ENCODE results near the gene MMS22L.

The MMS22L gene

DNA sequence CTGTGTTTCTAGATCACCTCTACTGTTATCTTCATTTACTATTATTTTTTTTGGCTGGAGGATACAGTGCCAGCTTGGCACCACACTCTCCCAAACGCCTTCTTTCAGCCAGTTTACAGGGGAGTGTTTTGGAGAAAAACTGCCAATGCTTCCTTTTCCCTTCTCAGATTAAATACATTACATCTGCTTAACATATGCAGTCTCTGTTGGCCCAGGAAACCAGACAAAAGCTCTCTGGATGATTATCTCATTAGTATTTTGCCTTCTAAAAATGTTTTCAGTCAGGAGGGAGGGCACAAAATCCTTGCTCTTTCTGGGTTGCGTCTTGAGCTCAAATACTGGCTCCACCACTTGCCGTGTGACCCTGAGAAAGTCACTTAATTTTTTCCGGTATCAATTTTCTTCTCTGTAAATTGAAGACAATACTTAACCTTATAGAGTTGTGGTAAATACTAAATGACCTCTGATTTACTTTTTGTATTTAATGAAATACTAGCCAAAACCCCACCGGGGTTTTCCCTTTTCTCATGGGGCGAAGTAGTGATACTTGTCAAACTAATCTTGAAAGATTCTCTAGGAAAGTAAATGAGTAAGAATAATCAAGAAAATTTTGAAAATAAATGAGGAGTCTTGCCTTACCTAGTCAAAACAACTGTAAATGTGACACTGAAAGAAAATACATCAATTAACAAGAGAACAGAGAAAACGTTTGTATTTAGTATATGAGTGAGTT, 146.2 kb downstream of the MMS22L start:
- no peak for DNase-seq

DNA sequence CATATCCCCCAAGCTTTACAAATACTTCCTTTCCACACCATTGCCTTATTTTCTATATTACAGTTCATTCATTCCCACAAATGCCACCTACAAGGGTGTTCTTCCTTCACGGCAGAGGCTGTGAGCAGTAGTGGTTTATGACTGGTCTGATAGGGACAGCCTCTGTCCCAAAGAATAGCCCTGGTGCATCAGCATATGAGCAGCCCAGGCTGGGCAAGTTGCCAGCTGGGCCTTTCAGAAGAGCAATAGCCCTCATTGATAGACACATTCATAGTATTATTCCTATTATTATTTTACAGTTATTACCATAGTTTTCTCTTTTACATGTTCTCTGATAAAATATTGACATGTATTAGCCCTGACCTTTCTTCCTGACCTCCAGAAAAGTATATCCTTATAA, 149.9 kb downstream of the MMS22L start:
- DNase-seq: no peak

DNA sequence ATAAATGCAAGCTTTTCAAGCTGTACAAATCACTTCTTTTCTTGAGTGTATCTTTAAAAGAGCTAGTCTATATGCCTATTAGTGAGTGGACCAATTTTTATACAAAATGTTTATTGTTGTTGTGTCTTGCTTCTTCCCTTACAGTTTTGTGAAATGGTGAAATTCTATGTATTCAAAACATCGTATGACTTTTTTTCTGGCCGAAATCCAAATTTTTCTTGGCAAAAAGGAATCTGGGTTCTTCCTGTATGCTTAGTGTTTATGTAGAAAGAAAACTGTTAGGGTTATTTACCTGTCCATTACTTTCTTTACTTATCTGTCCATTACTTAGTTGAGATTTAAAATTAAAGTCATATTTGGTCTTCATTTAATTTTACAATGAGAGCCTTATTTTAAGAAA, 153.9 kb downstream of the MMS22L start:
- no peak for DNase-seq

DNA sequence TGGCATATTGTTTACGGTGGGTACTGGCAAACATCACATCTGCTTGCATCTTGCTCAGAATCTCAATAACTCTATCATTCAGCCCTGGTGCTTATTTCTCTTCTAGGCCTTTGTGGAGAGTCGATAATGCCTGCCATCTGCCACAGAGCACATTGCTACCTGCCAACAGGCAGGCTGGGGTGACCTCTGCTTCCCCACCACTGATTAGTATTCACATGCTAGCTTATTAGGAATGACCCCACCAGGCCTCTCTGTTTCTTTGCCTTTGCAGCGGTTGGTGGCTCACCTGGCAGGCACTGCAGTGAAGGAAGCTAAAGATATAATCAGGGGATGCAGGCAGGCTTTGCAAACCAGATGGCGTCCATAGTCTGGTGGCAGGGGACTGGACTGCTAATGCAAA, 154.5 kb downstream of the MMS22L start:
- DNase-seq: no peak

DNA sequence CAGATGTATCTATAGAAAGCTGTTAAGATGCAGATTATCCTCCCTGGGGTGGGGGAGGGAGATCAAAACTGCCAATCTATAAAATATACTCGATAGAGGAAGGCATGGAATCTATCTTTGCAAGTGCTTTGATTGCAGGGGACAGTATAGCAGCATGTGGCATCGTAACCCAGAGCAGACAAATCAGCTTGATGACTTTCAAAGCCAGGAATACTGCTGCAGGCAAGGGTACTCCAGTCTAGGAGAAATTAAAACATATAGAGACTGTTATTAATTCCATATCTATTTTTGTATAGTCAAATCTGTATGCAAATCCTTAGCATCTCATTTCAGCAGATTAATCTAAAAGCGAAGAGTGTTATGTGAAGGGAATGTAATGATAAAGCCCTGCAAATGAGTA, 159.4 kb downstream of the MMS22L start:
- no peak for DNase-seq

DNA sequence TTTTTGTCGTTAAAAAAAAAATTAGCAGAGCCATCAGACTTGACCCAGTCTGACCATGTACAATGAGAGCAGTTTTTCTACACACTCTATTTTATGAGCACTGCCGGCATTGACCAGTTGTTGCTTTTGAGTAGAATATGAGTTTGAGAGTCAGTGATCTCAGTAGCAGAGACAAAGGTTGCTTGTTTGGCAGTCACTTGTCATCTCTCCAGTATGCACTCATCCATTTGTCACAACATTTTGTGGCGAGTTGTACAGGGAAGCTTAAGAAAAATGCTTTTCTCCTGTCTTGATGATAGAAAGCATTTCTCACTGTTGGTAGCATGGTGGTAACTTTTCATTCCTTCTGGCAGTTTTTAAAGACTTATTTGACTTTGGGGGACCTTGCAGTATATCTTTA, 159.9 kb downstream of the MMS22L start:
- DNase-seq: no peak

DNA sequence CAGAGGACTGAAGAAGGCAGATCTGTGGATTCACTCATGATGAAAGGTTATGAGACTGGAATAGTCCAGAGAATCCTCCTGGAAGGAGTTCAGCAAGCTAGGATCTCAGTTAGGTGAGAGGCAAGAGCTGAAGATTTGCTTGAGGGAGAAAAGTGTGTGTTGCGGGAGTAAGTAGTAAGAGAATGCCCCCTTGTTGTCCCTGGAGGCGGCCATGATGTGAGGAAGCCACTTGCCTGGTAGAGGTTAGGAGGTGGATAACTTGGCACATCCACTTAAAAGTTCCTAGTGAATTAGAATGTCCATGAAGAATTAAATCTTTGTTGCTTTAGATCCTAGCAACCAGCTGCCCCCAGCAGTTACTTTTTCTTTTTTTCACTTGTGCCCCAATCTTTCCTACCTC, 162.5 kb downstream of the MMS22L start:
- DNase-seq: no peak

DNA sequence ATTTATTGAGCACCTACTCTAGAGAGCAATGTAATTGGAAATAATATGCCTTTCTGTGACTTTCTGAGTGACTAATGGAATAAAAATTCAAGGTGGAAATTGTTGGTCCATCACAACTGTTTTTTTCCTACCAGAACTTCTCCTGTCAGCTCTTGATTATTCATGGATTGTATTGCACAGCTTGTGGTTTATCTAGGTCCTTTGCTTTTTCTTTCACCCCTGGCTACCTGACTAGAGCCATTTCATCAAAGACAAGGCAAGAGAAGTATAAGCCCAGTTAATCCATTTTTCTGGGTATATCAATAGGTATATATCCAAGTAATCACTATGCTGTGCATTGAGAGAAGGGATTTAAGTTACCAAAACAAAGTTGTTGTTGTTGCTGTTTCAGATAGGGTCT, 168.4 kb downstream of the MMS22L start:
- DNase-seq: no peak

DNA sequence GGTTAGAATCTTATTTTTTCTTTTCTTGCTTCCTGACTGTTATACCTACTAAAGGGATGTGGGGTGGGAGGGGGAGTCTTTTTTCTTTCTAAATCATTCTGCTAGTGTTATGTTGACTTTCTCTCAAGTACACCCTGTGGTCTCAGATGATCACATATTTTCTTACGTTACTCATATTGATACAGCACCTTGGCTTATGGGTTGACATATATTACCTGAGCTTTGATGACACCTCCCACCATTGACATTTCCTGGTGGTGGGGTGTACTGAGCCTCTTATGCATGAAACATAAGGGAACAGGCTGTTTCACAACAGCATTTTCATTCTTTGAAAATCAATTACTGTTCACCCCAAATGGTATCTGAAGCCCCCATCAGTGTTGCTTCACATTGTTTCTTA, 169.8 kb downstream of the MMS22L start:
- no peak for DNase-seq

DNA sequence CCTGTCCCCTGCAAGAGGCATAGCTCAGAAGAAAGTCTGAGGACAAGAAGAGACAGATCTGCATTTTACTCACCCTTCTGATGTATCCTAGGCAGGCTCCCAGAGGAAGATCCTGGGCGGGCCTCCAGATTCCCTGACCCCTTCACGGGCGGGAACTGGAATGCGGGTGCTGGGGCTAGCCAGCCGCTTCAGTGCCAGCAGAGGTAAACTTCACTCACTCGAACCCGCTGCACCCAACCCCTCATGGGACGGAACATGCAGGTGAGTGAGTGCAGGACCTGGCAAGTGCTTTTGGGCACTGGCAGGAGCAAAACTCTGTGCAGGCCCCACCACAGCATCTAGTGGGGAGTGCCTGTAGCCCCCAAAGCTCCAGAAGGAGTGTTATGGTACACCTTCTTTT, 171.8 kb downstream of the MMS22L start:
- no peak for DNase-seq

DNA sequence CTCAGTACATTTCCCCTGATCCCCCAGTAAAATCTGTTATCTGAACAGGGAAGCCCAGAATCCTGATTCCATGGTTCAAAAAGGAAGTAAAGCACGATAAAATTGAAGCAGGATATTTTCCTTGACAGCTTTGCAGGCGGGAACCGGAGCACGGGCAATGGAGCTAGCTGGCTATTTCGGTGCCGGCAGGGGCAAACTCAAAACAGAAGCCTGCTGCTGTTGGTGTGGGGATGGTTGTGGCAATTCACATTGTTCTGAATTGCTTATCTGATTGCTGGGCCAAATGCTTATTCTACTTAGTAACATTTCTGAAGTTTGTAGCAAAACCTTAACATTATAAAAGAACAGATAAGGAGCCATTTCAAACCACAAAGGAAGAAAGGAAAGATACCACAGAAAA, 172.4 kb downstream of the MMS22L start:
- no peak for DNase-seq

DNA sequence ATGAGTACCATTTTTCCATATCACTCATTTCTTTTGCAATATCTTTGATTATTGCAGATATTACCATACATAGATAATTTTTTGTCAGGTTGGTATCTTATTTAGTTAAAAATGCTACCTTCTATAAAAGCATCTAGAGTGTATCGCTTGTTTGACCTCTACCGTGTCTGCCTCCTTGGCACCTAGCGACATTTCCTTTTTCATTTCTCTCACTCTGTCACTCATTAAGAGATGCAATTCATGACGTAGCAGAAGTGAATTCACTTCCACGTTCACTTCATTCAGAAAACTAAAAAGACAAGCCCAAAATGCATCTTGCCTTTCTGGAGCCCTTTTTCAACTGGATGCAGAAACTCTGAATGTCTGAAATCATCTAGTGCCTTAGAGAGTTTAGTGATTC, 172.9 kb downstream of the MMS22L start:
- no peak for DNase-seq

DNA sequence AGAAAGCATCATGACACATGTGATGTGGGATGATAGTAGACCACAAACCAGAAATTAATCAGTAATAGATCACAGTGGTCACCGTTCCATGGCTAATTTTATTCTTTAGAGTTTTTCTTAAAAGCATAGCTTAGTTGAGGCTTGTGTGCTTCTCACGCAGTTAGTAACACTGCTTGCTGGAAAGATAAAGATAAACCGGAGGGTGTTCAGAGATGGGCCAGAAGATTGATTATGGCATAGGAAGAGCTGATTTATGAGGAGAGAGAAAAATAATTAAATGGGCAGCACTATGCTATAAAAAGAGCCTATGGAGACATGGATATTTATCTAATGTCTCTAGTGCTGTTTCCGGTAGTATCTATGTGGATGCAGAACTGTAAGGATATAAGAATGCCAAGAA, 173.6 kb downstream of the MMS22L start:
- no peak for DNase-seq

DNA sequence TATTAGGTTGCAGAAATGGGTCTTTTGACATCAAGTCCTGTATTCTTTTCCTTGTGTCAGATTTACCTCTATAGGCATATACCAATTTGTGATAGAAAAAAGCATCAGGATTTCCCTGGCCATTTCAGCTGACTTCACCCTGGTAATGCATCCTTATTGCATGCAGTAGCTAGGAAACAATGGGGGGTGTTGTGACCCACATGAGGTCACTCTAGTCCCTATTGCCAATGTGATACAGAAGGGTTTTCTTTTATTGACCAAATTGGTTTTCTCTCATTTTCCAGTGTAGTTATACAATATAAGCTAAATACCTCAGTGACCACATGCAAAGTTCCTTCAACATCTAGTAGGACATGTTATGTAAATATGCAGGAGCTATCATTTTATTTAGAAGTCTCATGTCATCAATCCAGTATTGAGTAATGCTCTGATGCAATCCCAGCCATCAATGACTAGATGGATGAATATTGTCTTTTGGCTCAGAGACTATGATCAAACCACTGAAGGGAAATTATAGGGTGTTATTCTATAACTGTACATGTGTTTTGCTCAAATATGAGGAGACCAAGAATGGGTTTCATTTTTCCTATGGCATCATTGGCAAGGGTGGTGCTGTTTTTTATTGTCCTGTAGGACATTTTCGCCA, 180.7 kb downstream of the MMS22L start:
- DNase-seq: no peak

DNA sequence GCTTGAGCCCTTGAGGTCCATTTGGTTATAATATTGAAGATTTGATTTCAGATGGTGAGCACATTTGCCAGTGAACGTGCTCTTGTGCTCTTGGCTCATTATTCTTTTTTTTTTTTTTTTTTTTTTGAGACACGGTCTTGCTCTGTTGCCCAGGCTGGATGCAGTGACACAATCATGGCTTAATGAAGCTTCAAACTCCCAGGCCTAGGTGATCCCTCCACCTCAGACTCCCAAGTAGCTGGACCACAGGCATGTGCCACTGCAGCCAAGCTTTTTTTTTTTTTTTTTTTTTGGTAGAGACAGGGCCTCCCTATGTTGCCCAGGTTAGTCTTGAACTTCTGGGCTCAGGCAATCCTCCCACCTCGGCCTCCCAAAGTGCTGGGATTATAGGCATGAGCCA, 182.3 kb downstream of the MMS22L start:
- no peak for DNase-seq

DNA sequence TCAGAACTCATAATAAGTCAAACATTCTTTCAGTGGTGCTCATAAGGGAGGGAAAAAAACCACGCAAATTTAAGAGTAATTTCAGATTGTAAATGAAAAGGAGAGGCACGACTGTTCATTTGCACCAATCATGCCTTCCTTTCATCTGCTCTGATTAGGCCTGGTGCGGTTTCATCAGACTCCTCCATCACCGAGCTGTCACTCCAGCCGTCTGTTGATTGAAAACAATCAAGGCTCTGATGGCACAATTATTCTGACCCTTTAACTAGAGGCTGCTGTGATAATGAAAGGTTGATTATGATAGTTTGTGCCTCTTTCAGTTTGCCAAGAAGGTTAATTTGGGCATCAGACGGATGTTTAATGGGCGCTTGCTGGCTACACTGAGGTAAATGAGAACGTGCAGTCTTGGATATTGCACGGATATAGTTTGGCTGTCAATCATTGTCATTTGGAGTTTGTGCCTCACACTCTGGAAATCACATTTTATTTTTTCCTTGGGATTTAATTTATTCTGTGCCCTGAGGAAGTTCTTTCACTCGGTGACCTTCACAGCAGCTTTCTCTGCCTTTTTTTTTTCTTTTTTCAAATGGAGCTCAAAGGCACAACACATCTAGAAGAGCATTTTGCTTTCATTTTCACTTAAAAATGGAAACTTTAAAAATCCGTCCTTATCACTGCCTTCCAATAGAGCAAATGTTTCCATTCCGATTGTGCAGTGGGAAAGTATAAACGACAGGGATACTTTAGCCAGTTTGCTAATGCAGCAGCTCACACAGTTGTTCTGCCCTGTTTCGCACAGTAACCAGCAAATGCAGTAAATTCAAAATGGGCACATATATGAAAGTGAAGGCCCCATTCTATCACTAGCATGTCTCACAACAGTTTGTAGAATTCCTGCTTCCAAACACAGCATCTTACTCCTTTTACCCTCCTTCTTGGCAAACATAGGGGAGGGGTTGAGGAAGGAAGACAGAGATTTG, 185.7 kb downstream of the MMS22L start:
- DNase-seq: no peak

DNA sequence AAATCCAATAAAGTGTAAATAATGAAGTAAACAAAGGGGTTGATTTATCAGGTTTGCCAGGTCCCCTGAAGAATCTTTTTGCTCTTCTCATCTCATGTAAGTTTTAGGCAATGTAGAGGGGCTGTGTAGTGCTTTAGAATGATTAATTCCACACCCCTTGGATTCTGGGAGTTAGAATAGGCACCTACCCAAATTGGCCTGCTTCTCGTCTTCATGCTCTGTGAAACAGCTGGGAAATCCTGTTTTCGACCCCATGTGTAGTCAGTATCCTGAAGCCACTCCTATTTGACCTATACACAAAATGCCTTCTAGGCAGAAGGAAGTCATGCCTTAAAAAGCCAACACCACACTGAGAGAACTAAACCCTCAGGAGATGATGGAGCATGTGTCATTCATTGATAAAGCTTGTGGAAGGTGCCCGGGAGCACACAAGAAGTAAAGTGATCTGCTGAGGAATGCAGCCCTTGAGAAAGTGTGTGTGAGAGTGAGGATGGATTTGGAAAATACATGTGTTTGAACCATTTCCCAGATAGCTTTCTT, 187.6 kb downstream of the MMS22L start:
- peak; percentile 28 for DNase-seq

DNA sequence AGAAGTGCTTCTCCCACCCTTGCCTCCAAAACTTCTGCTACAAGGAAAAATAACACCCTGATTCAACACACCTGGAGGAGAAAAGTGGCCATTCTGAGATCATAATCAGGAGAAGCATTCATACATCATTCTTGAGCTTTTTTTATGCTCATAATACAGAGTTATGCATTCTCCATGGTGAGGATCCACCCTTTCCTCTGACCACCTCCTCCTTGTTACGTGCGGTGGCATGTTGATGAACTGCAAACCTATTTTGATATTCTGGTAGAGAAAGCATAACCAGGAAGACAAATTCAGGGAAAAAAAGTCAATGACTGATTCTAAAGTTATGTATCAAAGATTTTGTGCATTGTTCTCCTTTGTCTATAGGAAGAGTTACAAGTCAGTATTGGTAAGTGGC, 188.6 kb downstream of the MMS22L start:
- DNase-seq: no peak

DNA sequence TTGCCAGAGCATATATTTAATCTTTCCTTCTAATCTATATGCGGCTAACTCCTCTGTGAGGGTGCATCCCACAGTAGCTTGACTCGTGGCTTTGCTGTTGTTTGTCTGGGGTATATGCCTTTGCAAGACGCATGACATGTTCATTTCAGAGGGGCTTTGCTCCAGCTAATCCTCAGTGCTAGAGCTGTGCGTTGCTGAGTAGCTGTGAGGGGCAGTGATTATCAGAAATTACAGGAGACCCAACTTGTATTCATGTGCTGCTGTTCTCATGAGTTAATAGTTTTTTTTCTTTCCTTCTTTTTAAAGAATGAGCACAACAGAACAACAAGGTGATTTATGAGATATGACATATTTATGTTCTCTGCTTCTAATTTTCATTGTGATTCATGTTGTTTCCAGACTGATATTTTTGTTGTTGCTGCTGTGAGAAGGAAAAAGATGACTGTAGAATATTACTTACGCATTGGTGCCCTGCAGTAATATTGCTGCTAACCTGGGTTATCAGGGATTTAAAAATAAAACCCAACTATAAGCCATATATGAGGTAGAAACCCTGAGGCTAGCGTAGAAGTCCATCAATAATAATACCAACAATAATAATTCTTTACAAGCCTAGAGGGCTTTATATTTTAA, 190.2 kb downstream of the MMS22L start:
- DNase-seq: no peak
